CD4-positive, CD25-positive, alpha-beta regulatory T cell (primary cell): Measurements from ENCODE around the gene TRABD2B. TPM values are rescaled to one million over a fixed set of nuclear protein-coding genes. Genes with fewer than 3 reads are reported as not detected.

Experiments
- ATAC-seq, 2 donors: fragments of 150-1000 bp; cut with Tn5 transposase; one replicate each; pipeline ENCODE4 v1.10.0; 2021; ENCODE audit warnings: low read depth in 2 of 2, moderate number of reproducible peaks in 2 of 2, moderate library complexity in 1 of 2
- DNase-seq, 3 donors: peaks; one replicate each; pipeline versions ENCODE4 v3.0.0 to v3.0.0-alpha.2; 2012 to 2022; ENCODE audit warnings: mixed read lengths in 1 of 3
- H3K27ac ChIP-seq: one replicate; pipeline ENCODE4 v1.7.0; 2013; ENCODE audit warnings: mild to moderate bottlenecking, low read length; ENCODE audit not compliant: insufficient read depth, poor library complexity, severe bottlenecking
- H3K27me3 ChIP-seq: one replicate; pipeline ENCODE4 v1.7.0; 2013; ENCODE audit warnings: low read length; ENCODE audit not compliant: control insufficient read depth, insufficient read depth
- H3K36me3 ChIP-seq: one replicate; pipeline ENCODE4 v1.7.0; 2013; ENCODE audit warnings: mild to moderate bottlenecking, low read length, moderate library complexity; ENCODE audit not compliant: control insufficient read depth, insufficient read depth
- H3K4me1 ChIP-seq: 2 replicates; pipeline ENCODE4 v1.7.0; 2013; ENCODE audit warnings: mild to moderate bottlenecking, low read length; ENCODE audit not compliant: insufficient read depth, control insufficient read depth, poor library complexity, severe bottlenecking
- H3K4me3 ChIP-seq: one replicate; pipeline ENCODE4 v1.7.0; 2013; ENCODE audit warnings: low read depth, mild to moderate bottlenecking, low read length, moderate library complexity
- H3K9me3 ChIP-seq, 2 experiments: 1 replicate in 1 of 2; 2 replicates in 1 of 2; pipeline ENCODE4 v1.7.0; 2013; ENCODE audit warnings: low read length in 2 of 2, mild to moderate bottlenecking in 1 of 2, moderate library complexity in 1 of 2; ENCODE audit not compliant: control insufficient read depth in 2 of 2
- H3K27ac Mint-ChIP-seq, 3 donors: one replicate each; pipeline ENCODE4 v1.8.0; 2020 to 2022; ENCODE audit warnings: mild to moderate bottlenecking in 3 of 3, mixed read lengths in 3 of 3, moderate library complexity in 2 of 3
- H3K27me3 Mint-ChIP-seq: one replicate; pipeline ENCODE4 v1.8.0; 2022; ENCODE audit warnings: mild to moderate bottlenecking, mixed read lengths
- H3K36me3 Mint-ChIP-seq: one replicate; pipeline ENCODE4 v1.8.0; 2020; ENCODE audit warnings: mixed read lengths
- H3K4me1 Mint-ChIP-seq, 4 donors: one replicate each; pipeline ENCODE4 v1.8.0; 2020 to 2022; ENCODE audit warnings: mixed read lengths in 4 of 4, mild to moderate bottlenecking in 1 of 4
- H3K4me3 Mint-ChIP-seq, 4 donors: one replicate each; pipeline ENCODE4 v1.8.0; 2020 to 2022; ENCODE audit warnings: mild to moderate bottlenecking in 4 of 4, mixed read lengths in 4 of 4, moderate library complexity in 3 of 4
- H3K9me3 Mint-ChIP-seq, 7 donors: one replicate each; pipeline ENCODE4 v1.8.0; 2020 to 2022; ENCODE audit warnings: mixed read lengths in 7 of 7, mild to moderate bottlenecking in 3 of 7, moderate library complexity in 2 of 7
- polyA plus RNA-seq, 4 donors: library from polyadenylated mRNA; unstranded; fragments of 300-500 nt; fragmentation: Illumina TruSeq; gene quantifications; one replicate each; pipeline ENCODE4 v1.2.3, GENCODE V29; 2021
- total RNA-seq: library from RNA; stranded (reverse); gene quantifications from one replicate; pipeline ENCODE4 v1.2.3, GENCODE V29; 2022

Gene TRABD2B
- total and polyA plus RNA-seq, 5 donors from 2014 or later = not detected

- no peaks in the 10 kb centered on the region for H3K9me3 ChIP-seq
- Mint-ChIP-seq H3K4me3 (no peak overlapping the region), H3K4me1 (peaks cover 0 to 9% (median 2%) of the 10 kb centered on the region in 4 donors), H3K9me3 (no peaks in the 10 kb centered on the region), H3K36me3 (no peaks in the 10 kb centered on the region), H3K27me3 (peaks cover 38% of the 10 kb centered on the region), H3K27ac (peak overlapping the region in 1 of 3 donors; percentile 33)
- no peak overlapping the region for H3K4me3 ChIP-seq
- H3K4me1 ChIP-seq = peaks cover 7% of the 10 kb centered on the region
- H3K27ac ChIP-seq = no peak overlapping the region
- ATAC-seq = no peak
- DNase-seq = no peak
- H3K36me3 ChIP-seq = no peaks in the 10 kb centered on the region
- peaks cover 5% of the 10 kb centered on the region for H3K27me3 ChIP-seq
Observed at GRCh38 chr1:47727051-47727696, 270.0 kb downstream of the TRABD2B start.

GRCh38 chr1:47725992-47726855 is 271.0 kb downstream of the TRABD2B start:
- H3K4me3 Mint-ChIP-seq = peak overlapping the region in 2 of 4 donors; percentile 62 to 74

GRCh38 chr1:47725511-47725991 is 271.6 kb downstream of the TRABD2B start:
- H3K36me3 ChIP-seq = no peaks in the 10 kb centered on the region
- no peak overlapping the region for H3K4me3 ChIP-seq
- H3K4me3 Mint-ChIP-seq = peak overlapping the region in 2 of 4 donors; percentile 62 to 74
- no peaks in the 10 kb centered on the region for H3K36me3 Mint-ChIP-seq
- no peaks in the 10 kb centered on the region for H3K9me3 ChIP-seq
- H3K27ac Mint-ChIP-seq = no peak overlapping the region
- peaks cover 2% of the 10 kb centered on the region for H3K27me3 ChIP-seq
- peaks cover 50% of the 10 kb centered on the region for H3K27me3 Mint-ChIP-seq
- H3K4me1 ChIP-seq = peaks cover 7% of the 10 kb centered on the region
- ATAC-seq (no peak), DNase-seq (no peak)
- no peaks in the 10 kb centered on the region for H3K9me3 Mint-ChIP-seq
- H3K27ac ChIP-seq = no peak overlapping the region
- peaks cover 0 to 9% (median 2%) of the 10 kb centered on the region in 4 donors for H3K4me1 Mint-ChIP-seq

More at GRCh38 chr1:47725992-47726855, 271.0 kb downstream of the TRABD2B start:
- H3K9me3 Mint-ChIP-seq = no peaks in the 10 kb centered on the region
- ATAC-seq (peak; percentile 76), DNase-seq (peak; percentile 25 to 55 (median 50))
- Histone ChIP-seq H3K36me3 (no peaks in the 10 kb centered on the region), H3K9me3 (no peaks in the 10 kb centered on the region), H3K27me3 (peaks cover 2% of the 10 kb centered on the region), H3K27ac (no peak overlapping the region), H3K4me3 (no peak overlapping the region), H3K4me1 (peaks cover 7% of the 10 kb centered on the region)
- H3K27me3 Mint-ChIP-seq = peaks cover 46% of the 10 kb centered on the region
- peaks cover 0 to 9% (median 2%) of the 10 kb centered on the region in 4 donors for H3K4me1 Mint-ChIP-seq
- no peak overlapping the region for H3K27ac Mint-ChIP-seq
- no peaks in the 10 kb centered on the region for H3K36me3 Mint-ChIP-seq

GRCh38 chr1:47725000-47725473 is 272.1 kb downstream of the TRABD2B start:
- Mint-ChIP-seq H3K9me3 (no peaks in the 10 kb centered on the region), H3K27me3 (peaks cover 50% of the 10 kb centered on the region), H3K27ac (no peak overlapping the region), H3K4me1 (peaks cover 0 to 9% (median 2%) of the 10 kb centered on the region in 4 donors), H3K4me3 (no peak overlapping the region), H3K36me3 (no peaks in the 10 kb centered on the region)
- H3K4me3 ChIP-seq = no peak overlapping the region
- no peaks in the 10 kb centered on the region for H3K36me3 ChIP-seq
- no peak overlapping the region for H3K27ac ChIP-seq
- H3K4me1 ChIP-seq = peaks cover 7% of the 10 kb centered on the region
- no peaks in the 10 kb centered on the region for H3K9me3 ChIP-seq
- peaks cover 2% of the 10 kb centered on the region for H3K27me3 ChIP-seq
- ATAC-seq = no peak
- DNase-seq = no peak

GRCh38 chr1:47724432-47724999 is 272.7 kb downstream of the TRABD2B start:
- ATAC-seq (no peak), DNase-seq (no peak)
- H3K9me3 Mint-ChIP-seq = no peaks in the 10 kb centered on the region
- peaks cover 51% of the 10 kb centered on the region for H3K27me3 Mint-ChIP-seq
- no peak overlapping the region for H3K27ac Mint-ChIP-seq
- H3K4me1 ChIP-seq = peaks cover 7% of the 10 kb centered on the region
- peaks cover 0 to 9% (median 2%) of the 10 kb centered on the region in 4 donors for H3K4me1 Mint-ChIP-seq
- no peaks in the 10 kb centered on the region for H3K36me3 Mint-ChIP-seq
- no peaks in the 10 kb centered on the region for H3K36me3 ChIP-seq
- H3K27ac ChIP-seq = no peak overlapping the region
- no peak overlapping the region for H3K4me3 ChIP-seq
- H3K27me3 ChIP-seq = peaks cover 2% of the 10 kb centered on the region
- H3K9me3 ChIP-seq = no peaks in the 10 kb centered on the region
- H3K4me3 Mint-ChIP-seq = no peak overlapping the region

- Mint-ChIP-seq H3K27me3 (peaks cover 50% of the 10 kb centered on the region), H3K9me3 (no peaks in the 10 kb centered on the region), H3K4me1 (peaks cover 0 to 9% (median 2%) of the 10 kb centered on the region in 4 donors), H3K36me3 (no peaks in the 10 kb centered on the region), H3K27ac (no peak overlapping the region), H3K4me3 (no peak overlapping the region)
- Histone ChIP-seq H3K27me3 (peaks cover 2% of the 10 kb centered on the region), H3K9me3 (no peaks in the 10 kb centered on the region), H3K4me3 (no peak overlapping the region), H3K36me3 (no peaks in the 10 kb centered on the region), H3K4me1 (peaks cover 7% of the 10 kb centered on the region), H3K27ac (no peak overlapping the region)
- DNase-seq (no peak), ATAC-seq (no peak)
Observed at GRCh38 chr1:47722909-47723580, 274.1 kb downstream of the TRABD2B start.

GRCh38 chr1:47722101-47722500 is 275.1 kb downstream of the TRABD2B start:
- Histone ChIP-seq H3K27ac (no peak overlapping the region), H3K9me3 (no peaks in the 10 kb centered on the region), H3K36me3 (no peaks in the 10 kb centered on the region), H3K4me1 (peaks cover 7% of the 10 kb centered on the region), H3K27me3 (peaks cover 7% of the 10 kb centered on the region), H3K4me3 (no peak overlapping the region)
- Mint-ChIP-seq H3K27ac (no peak overlapping the region), H3K4me3 (no peak overlapping the region), H3K9me3 (no peaks in the 10 kb centered on the region), H3K4me1 (peaks cover 0 to 9% (median 2%) of the 10 kb centered on the region in 4 donors), H3K36me3 (no peaks in the 10 kb centered on the region), H3K27me3 (peaks cover 49% of the 10 kb centered on the region)
- DNase-seq (no peak), ATAC-seq (no peak)
